C4-2B (cell line): Measurements from ENCODE around the gene COX7A2L.

Experiments
- ZFX ChIP-seq: fragments of 450-650 bp; IDR thresholded peaks from 2 replicates; pipeline ENCODE4 v1.6.1; 2017
- TF ChIP-seq, protein P1 (sequence below): fragments of 450-650 bp; conservative IDR thresholded peaks from 2 replicates; pipeline ENCODE4 v1.5.1; 2017; ENCODE audit warnings: mild to moderate bottlenecking

GRCh38 chr2:42364658-42365057 is 3.6 kb upstream of the COX7A2L start:
- TF ChIP-seq, protein P1, sequence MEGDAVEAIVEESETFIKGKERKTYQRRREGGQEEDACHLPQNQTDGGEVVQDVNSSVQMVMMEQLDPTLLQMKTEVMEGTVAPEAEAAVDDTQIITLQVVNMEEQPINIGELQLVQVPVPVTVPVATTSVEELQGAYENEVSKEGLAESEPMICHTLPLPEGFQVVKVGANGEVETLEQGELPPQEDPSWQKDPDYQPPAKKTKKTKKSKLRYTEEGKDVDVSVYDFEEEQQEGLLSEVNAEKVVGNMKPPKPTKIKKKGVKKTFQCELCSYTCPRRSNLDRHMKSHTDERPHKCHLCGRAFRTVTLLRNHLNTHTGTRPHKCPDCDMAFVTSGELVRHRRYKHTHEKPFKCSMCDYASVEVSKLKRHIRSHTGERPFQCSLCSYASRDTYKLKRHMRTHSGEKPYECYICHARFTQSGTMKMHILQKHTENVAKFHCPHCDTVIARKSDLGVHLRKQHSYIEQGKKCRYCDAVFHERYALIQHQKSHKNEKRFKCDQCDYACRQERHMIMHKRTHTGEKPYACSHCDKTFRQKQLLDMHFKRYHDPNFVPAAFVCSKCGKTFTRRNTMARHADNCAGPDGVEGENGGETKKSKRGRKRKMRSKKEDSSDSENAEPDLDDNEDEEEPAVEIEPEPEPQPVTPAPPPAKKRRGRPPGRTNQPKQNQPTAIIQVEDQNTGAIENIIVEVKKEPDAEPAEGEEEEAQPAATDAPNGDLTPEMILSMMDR = no peak
- TF ChIP-seq ZFX = no peak
